ENCODE measurements around the gene OLIG2. TPM values are rescaled to one million over a fixed set of nuclear protein-coding genes. Genes with fewer than 3 reads are reported as not detected.

The OLIG2 gene
- total RNA-seq, 1 donor from 2014 or later: 0.56 TPM

DNA sequence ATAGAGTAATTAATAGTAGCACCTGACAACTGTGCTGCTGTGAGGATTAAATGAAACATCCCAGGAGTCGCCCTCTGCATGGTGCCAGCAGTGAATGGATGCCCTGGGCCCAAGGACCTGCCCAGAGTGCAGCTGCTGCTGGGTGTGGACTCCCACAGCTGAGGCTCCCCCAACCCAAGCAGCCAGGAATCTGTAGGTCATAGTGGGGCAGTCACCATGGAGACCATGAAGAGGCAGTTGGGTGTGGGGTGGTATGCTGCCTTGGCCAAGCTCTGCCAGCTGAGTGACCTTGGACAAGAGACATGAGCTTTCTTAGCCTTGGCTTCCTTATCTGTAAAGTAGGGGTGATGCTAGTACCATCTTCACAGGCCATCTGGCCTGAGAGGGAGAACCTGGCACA is 9.4 kb downstream of the OLIG2 start:
- Mint-ChIP-seq H3K4me3 (ENCODE audit: unreplicated experiment) (no peak overlapping the region), H3K27me3 (ENCODE audit: unreplicated experiment) (peaks cover 18% of the 10 kb centered on the region), H3K27ac (ENCODE audit: unreplicated experiment) (no peak overlapping the region), H3K4me1 (ENCODE audit: unreplicated experiment) (peaks cover 7% of the 10 kb centered on the region), H3K9me3 (ENCODE audit: unreplicated experiment) (no peaks in the 10 kb centered on the region), H3K36me3 (ENCODE audit: unreplicated experiment) (no peaks in the 10 kb centered on the region)
- no peak for DNase-seq (ENCODE audit: extremely low spot score, unreplicated experiment)
- TF ChIP-seq, protein P1, sequence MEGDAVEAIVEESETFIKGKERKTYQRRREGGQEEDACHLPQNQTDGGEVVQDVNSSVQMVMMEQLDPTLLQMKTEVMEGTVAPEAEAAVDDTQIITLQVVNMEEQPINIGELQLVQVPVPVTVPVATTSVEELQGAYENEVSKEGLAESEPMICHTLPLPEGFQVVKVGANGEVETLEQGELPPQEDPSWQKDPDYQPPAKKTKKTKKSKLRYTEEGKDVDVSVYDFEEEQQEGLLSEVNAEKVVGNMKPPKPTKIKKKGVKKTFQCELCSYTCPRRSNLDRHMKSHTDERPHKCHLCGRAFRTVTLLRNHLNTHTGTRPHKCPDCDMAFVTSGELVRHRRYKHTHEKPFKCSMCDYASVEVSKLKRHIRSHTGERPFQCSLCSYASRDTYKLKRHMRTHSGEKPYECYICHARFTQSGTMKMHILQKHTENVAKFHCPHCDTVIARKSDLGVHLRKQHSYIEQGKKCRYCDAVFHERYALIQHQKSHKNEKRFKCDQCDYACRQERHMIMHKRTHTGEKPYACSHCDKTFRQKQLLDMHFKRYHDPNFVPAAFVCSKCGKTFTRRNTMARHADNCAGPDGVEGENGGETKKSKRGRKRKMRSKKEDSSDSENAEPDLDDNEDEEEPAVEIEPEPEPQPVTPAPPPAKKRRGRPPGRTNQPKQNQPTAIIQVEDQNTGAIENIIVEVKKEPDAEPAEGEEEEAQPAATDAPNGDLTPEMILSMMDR (IDR thresholded peaks at IDR 0.05): no peak

DNA sequence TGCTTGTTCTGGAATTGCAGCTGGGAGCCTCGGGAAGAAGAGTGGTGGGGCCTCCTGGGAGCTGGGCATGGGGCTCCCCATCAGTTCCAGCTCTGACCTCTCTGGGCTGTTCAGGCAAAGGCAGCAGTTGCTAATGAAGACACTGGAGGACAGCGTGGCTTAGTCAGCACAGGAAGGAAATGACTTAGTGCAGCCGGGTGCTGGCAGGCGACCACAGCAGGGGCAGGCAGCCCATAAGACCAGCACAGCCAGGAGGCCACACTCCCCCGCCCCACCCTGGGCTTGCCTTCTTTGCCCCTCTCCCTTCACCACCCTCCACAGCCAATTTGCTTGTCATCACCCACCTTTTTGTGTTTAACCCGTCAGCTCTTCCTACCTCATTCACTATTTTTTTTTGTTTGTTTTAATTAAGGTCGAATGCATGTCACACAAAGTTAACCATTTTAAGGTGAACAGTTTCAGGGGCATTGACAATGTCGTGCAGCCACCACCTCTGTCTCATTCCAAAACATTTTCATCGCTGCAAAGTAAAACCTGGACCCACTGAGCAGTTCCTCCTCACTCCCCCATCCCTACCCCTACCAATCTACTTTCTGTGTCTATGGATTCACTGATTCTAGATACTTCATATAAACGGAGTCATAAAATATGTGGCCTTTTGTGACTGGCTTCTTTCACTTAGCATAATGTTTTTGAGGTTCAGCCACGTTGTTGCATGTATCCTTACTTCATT is 10.9 kb downstream of the OLIG2 start:
- DNase-seq (ENCODE audit: extremely low spot score, unreplicated experiment): no peak
- no peaks in the 10 kb centered on the region for H3K36me3 Mint-ChIP-seq (ENCODE audit: unreplicated experiment)
- no peak overlapping the region for H3K4me3 Mint-ChIP-seq (ENCODE audit: unreplicated experiment)
- no peak overlapping the region for H3K27ac Mint-ChIP-seq (ENCODE audit: unreplicated experiment)
- H3K27me3 Mint-ChIP-seq (ENCODE audit: unreplicated experiment): peaks cover 12% of the 10 kb centered on the region
- TF ChIP-seq, protein P1 (IDR thresholded peaks at IDR 0.05): no peak
- no peaks in the 10 kb centered on the region for H3K9me3 Mint-ChIP-seq (ENCODE audit: unreplicated experiment)
- peaks cover 7% of the 10 kb centered on the region for H3K4me1 Mint-ChIP-seq (ENCODE audit: unreplicated experiment)

DNA sequence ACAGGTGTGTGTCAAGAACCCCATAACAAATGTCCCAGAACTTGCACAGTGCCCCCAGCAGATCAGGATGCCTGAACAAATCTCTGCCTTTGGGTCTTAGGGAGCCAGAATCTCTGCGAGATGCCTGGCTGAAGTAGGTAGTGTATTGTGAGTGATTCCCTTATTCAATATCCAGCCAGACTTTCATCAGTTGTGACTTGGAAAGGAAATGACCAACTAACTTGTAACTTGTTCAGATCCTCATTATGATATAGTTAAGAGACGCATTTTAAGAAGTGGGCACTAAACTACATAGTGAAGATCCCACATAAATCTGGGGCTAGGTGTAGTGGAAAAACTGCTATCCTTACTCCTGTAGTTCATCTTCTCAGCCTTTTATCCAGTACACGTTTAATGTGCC is 11.8 kb downstream of the OLIG2 start:
- no peaks in the 10 kb centered on the region for H3K36me3 Mint-ChIP-seq (ENCODE audit: unreplicated experiment)
- H3K4me1 Mint-ChIP-seq (ENCODE audit: unreplicated experiment): peaks cover 7% of the 10 kb centered on the region
- H3K4me3 Mint-ChIP-seq (ENCODE audit: unreplicated experiment): no peak overlapping the region
- H3K27ac Mint-ChIP-seq (ENCODE audit: unreplicated experiment): no peak overlapping the region
- H3K27me3 Mint-ChIP-seq (ENCODE audit: unreplicated experiment): peaks cover 7% of the 10 kb centered on the region
- no peak for DNase-seq (ENCODE audit: extremely low spot score, unreplicated experiment)
- no peaks in the 10 kb centered on the region for H3K9me3 Mint-ChIP-seq (ENCODE audit: unreplicated experiment)
- TF ChIP-seq, protein P1 (IDR thresholded peaks at IDR 0.05): no peak

DNA sequence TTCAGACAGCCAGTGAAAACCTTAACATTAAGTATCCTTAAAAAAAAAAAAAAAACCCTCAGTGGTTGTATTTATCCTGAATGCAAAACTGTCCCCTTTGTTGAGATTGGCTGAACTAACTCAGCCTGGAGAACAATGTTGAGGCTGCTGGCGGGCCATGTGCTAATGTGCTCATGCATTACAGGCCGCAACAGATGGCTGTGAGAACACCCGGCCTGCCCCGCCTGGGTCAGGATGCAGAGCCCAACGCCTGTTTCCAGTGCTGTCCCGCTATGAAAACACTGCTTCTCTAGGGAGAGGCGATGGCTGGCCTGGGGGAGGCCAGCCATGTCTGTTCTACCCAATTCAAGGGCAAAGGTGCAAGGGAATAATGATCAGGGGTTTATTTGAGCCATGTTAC is 13.8 kb downstream of the OLIG2 start:
- peaks cover 13% of the 10 kb centered on the region for H3K4me1 Mint-ChIP-seq (ENCODE audit: unreplicated experiment)
- no peak overlapping the region for H3K4me3 Mint-ChIP-seq (ENCODE audit: unreplicated experiment)
- DNase-seq (ENCODE audit: extremely low spot score, unreplicated experiment): no peak
- TF ChIP-seq, protein P1 (IDR thresholded peaks at IDR 0.05): no peak
- H3K36me3 Mint-ChIP-seq (ENCODE audit: unreplicated experiment): no peaks in the 10 kb centered on the region
- H3K9me3 Mint-ChIP-seq (ENCODE audit: unreplicated experiment): no peaks in the 10 kb centered on the region
- H3K27ac Mint-ChIP-seq (ENCODE audit: unreplicated experiment): no peak overlapping the region
- peaks cover 8% of the 10 kb centered on the region for H3K27me3 Mint-ChIP-seq (ENCODE audit: unreplicated experiment)

DNA sequence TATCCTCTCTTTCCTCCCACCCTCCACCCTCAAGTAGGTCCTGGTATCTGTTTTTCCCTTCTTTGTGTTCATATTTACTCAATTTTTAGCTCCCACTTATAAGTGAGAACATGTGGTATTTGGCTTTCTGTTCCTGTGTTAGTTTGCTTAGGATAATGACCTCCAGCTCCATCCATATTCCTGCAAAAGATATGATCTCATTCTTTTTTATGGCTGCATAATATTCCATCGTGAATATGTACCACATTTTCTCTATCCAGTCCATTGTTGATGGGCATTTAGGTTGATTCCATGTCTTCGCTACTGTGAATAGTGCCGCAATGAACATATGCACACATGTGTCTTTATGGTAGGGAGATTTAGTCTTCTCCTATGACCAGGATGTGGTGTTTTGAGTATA is 14.5 kb downstream of the OLIG2 start:
- TF ChIP-seq, protein P1 (IDR thresholded peaks at IDR 0.05): no peak
- no peak for DNase-seq (ENCODE audit: extremely low spot score, unreplicated experiment)
- no peaks in the 10 kb centered on the region for H3K36me3 Mint-ChIP-seq (ENCODE audit: unreplicated experiment)
- H3K4me1 Mint-ChIP-seq (ENCODE audit: unreplicated experiment): peaks cover 13% of the 10 kb centered on the region
- H3K9me3 Mint-ChIP-seq (ENCODE audit: unreplicated experiment): no peaks in the 10 kb centered on the region
- H3K27me3 Mint-ChIP-seq (ENCODE audit: unreplicated experiment): peaks cover 8% of the 10 kb centered on the region
- no peak overlapping the region for H3K4me3 Mint-ChIP-seq (ENCODE audit: unreplicated experiment)
- H3K27ac Mint-ChIP-seq (ENCODE audit: unreplicated experiment): no peak overlapping the region
